ENCODE data around the gene RASGRP4. TPM values are rescaled to one million over a fixed set of nuclear protein-coding genes. Genes with fewer than 3 reads are reported as not detected.

The RASGRP4 gene
- total RNA-seq, 1 donor from 2014 or later, result not detected

DNA sequence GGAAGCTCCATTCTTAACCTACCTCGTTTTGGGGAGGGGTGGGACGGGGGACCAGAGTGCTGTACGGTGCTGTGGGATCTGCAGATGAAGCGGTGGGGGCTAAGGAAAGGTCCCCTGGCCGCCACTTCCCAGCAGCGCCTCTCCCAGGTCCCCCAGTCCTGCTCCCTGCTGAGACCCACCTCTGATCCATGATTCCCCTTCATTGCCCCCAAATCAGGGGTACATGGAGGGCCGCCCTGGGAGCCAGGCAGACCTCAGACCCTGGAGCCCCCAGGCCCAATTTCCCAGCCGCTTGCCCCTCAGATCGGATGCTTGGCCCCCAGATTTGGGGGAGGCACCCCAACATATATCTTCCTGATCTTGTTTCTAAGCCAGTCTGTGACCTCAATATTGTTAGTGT is 26.9 kb downstream of the RASGRP4 start:
- Mint-ChIP-seq H3K27ac (ENCODE audit: unreplicated experiment) (no peak overlapping the region), H3K27me3 (ENCODE audit: unreplicated experiment) (no peaks in the 10 kb centered on the region), H3K36me3 (ENCODE audit: unreplicated experiment) (peaks cover 3% of the 10 kb centered on the region), H3K4me1 (ENCODE audit: unreplicated experiment) (peaks cover 5% of the 10 kb centered on the region), H3K4me3 (ENCODE audit: unreplicated experiment) (no peak overlapping the region), H3K9me3 (ENCODE audit: unreplicated experiment) (no peaks in the 10 kb centered on the region)
- DNase-seq (ENCODE audit: extremely low spot score, unreplicated experiment), result no peak
- no peak for TF ChIP-seq CTCF (IDR thresholded peaks at IDR 0.05)

- Mint-ChIP-seq H3K4me1 (ENCODE audit: unreplicated experiment) (peaks cover 2% of the 10 kb centered on the region), H3K4me3 (ENCODE audit: unreplicated experiment) (no peak overlapping the region), H3K27me3 (ENCODE audit: unreplicated experiment) (no peaks in the 10 kb centered on the region), H3K9me3 (ENCODE audit: unreplicated experiment) (no peaks in the 10 kb centered on the region), H3K36me3 (ENCODE audit: unreplicated experiment) (peaks cover 8% of the 10 kb centered on the region), H3K27ac (ENCODE audit: unreplicated experiment) (no peak overlapping the region)
- DNase-seq (ENCODE audit: extremely low spot score, unreplicated experiment), result no peak
- no peak for TF ChIP-seq CTCF (IDR thresholded peaks at IDR 0.05)
Measured at GRCh38 chr19:38395381-38396114, 30.5 kb downstream of the RASGRP4 start.

- H3K4me3 Mint-ChIP-seq (ENCODE audit: unreplicated experiment), result no peak overlapping the region
- no peak for DNase-seq (ENCODE audit: extremely low spot score, unreplicated experiment)
Measured at GRCh38 chr19:38394488-38394887, 31.5 kb downstream of the RASGRP4 start.

DNA sequence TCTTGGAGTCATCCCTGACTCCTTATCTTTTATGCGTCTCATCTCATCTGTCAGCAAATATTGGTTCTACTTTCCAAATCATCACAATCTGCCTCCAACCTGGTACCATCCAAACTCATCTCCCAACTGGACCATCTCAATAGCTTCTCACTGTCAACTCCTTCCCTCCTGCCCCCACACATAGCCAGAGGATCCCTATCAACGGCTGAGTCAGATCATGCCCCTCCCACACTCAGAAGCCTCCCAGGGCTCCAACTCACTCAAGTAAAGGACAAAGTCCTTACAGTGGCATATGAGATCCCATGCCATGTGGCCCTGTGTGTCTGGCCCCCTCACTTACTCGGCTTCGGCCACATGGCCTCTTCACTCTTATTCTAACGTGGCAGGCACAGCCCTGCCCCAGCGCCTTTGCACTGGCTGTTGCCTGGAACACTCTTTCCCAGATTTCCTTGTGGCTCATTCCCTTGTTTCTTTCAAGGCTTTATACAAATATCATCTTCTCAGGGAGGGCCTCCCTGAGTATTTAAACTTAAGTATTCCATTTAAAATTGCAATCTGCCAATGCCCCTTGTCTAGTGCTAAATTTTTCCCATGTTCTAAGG is 33.2 kb downstream of the RASGRP4 start:
- Mint-ChIP-seq H3K4me3 (ENCODE audit: unreplicated experiment) (no peak overlapping the region), H3K4me1 (ENCODE audit: unreplicated experiment) (peaks cover 12% of the 10 kb centered on the region), H3K27ac (ENCODE audit: unreplicated experiment) (no peak overlapping the region), H3K9me3 (ENCODE audit: unreplicated experiment) (no peaks in the 10 kb centered on the region), H3K36me3 (ENCODE audit: unreplicated experiment) (peaks cover 8% of the 10 kb centered on the region), H3K27me3 (ENCODE audit: unreplicated experiment) (no peaks in the 10 kb centered on the region)
- no peak for DNase-seq (ENCODE audit: extremely low spot score, unreplicated experiment)
- TF ChIP-seq CTCF (IDR thresholded peaks at IDR 0.05), result no peak

More at GRCh38 chr19:38394488-38394887, 31.5 kb downstream of the RASGRP4 start:
- H3K27me3 Mint-ChIP-seq (ENCODE audit: unreplicated experiment), result no peaks in the 10 kb centered on the region
- peaks cover 8% of the 10 kb centered on the region for H3K36me3 Mint-ChIP-seq (ENCODE audit: unreplicated experiment)
- H3K27ac Mint-ChIP-seq (ENCODE audit: unreplicated experiment), result no peak overlapping the region
- TF ChIP-seq CTCF (IDR thresholded peaks at IDR 0.05), result no peak
- H3K9me3 Mint-ChIP-seq (ENCODE audit: unreplicated experiment), result no peaks in the 10 kb centered on the region
- H3K4me1 Mint-ChIP-seq (ENCODE audit: unreplicated experiment), result peaks cover 8% of the 10 kb centered on the region

- no peaks in the 10 kb centered on the region for H3K27me3 Mint-ChIP-seq (ENCODE audit: unreplicated experiment)
- no peak for TF ChIP-seq CTCF (IDR thresholded peaks at IDR 0.05)
Measured at GRCh38 chr19:38391911-38392464, 34.0 kb downstream of the RASGRP4 start.

More at GRCh38 chr19:38391911-38392464, 34.0 kb downstream of the RASGRP4 start:
- DNase-seq (ENCODE audit: extremely low spot score, unreplicated experiment), result no peak
- no peak overlapping the region for H3K4me3 Mint-ChIP-seq (ENCODE audit: unreplicated experiment)
- peaks cover 8% of the 10 kb centered on the region for H3K36me3 Mint-ChIP-seq (ENCODE audit: unreplicated experiment)
- H3K4me1 Mint-ChIP-seq (ENCODE audit: unreplicated experiment), result peaks cover 16% of the 10 kb centered on the region
- no peak overlapping the region for H3K27ac Mint-ChIP-seq (ENCODE audit: unreplicated experiment)
- H3K9me3 Mint-ChIP-seq (ENCODE audit: unreplicated experiment), result no peaks in the 10 kb centered on the region
